SJCRH30 (cell line): ENCODE data around the gene NR1H3. TPM values are rescaled to one million over a fixed set of nuclear protein-coding genes. Genes with fewer than 3 reads are reported as not detected.

Source experiments
- DNase-seq, 2 experiments: peaks; one replicate each; pipeline ENCODE4 v3.0.0-alpha.2; 2015 to 2020
- H3K27ac ChIP-seq: fragments of 250-450 bp; sonication (Bioruptor Pico); 2 replicates; pipeline ENCODE4 v1.5.1; 2020; ENCODE audit warnings: mild to moderate bottlenecking, moderate library complexity
- H3K27me3 ChIP-seq: fragments of 250-450 bp; sonication (Bioruptor Pico); 2 replicates; pipeline ENCODE4 v1.5.1; 2020; ENCODE audit warnings: mild to moderate bottlenecking, moderate library complexity
- H3K36me3 ChIP-seq: fragments of 250-450 bp; sonication (Bioruptor Pico); 2 replicates; pipeline ENCODE4 v1.5.1; 2020; ENCODE audit warnings: mild to moderate bottlenecking, moderate library complexity
- H3K4me1 ChIP-seq: fragments of 250-450 bp; sonication (Bioruptor Pico); 2 replicates; pipeline ENCODE4 v1.5.1; 2020; ENCODE audit warnings: mild to moderate bottlenecking, moderate library complexity
- H3K4me3 ChIP-seq: fragments of 250-450 bp; sonication (Bioruptor Pico); 2 replicates; pipeline ENCODE4 v1.5.1; 2020; ENCODE audit warnings: mild to moderate bottlenecking, moderate library complexity
- H3K9me3 ChIP-seq: fragments of 250-450 bp; sonication (Bioruptor Pico); replicated peaks from 2 replicates; pipeline ENCODE4 v1.5.1; 2020; ENCODE audit warnings: mild to moderate bottlenecking, moderate library complexity
- total RNA-seq: library from RNA; depleted of rRNA; stranded (reverse); fragments of >200 nt; shearing (Covaris generic); gene quantifications from 2 replicates; pipeline ENCODE4 v1.2.3, GENCODE V29; 2014

The NR1H3 gene
- total RNA-seq, 1 experiment from 2014 or later, result 4.1 TPM

- H3K9me3 ChIP-seq, result no peaks in the 10 kb centered on the region
- H3K4me1 ChIP-seq, result no peaks in the 10 kb centered on the region
- no peak overlapping the region for H3K4me3 ChIP-seq
- H3K36me3 ChIP-seq, result peaks cover 5% of the 10 kb centered on the region; the same call in 1 of the 2 replicates
- no peak for DNase-seq
- no peak overlapping the region for H3K27ac ChIP-seq
- no peaks in the 10 kb centered on the region; the same call in 1 of the 2 replicates for H3K27me3 ChIP-seq
These were observed 23.1 kb upstream of the NR1H3 start for GRCh38 chr11:47234669-47235100.

DNA sequence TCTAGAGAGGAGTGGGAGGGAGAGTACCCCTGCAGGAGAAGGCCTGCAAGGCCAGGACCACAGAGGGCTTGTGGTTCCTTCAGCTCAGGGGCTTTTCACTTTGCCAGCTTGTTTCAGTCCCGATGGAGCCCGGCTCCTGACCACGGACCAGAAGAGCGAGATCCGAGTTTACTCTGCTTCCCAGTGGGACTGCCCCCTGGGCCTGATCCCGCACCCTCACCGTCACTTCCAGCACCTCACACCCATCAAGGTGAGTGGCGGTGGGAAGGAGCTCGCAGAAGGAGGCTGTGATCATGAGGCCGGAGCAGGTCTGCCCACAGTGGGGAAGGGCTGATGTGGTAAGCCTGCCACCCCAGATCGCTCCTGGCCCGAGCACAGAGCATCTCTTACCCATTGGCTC is 22.6 kb upstream of the NR1H3 start:
- Histone ChIP-seq H3K27ac (no peak overlapping the region), H3K36me3 (peaks cover 9% of the 10 kb centered on the region), H3K9me3 (no peaks in the 10 kb centered on the region), H3K4me3 (no peak overlapping the region), H3K27me3 (no peaks in the 10 kb centered on the region; the same call in 1 of the 2 replicates), H3K4me1 (no peaks in the 10 kb centered on the region)
- DNase-seq, result no peak

DNA sequence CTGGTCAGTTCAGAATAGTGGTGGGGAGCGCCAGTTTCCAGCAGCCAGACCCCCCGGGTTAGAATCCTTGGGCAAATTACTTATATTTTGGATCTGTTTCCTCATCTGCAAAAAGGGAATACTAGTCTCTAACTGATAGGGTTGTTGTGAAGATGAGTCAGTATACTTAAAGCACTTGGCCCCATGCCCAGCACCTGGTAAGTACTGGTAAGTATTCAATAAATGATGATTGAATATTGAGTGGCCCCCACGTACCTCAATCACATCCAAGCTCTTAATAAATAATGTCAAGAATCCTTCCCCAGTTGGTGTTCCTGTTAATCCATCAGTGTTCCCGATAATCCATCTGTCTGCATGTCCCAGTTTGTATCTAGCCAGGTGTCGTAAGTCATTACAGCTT is 21.3 kb upstream of the NR1H3 start:
- no peak overlapping the region for H3K27ac ChIP-seq
- DNase-seq, result peak in 1 of 2 experiments; percentile 29
- peaks cover 20% of the 10 kb centered on the region for H3K36me3 ChIP-seq
- no peak overlapping the region for H3K4me3 ChIP-seq
- no peaks in the 10 kb centered on the region; the same call in 1 of the 2 replicates for H3K27me3 ChIP-seq
- H3K4me1 ChIP-seq, result no peaks in the 10 kb centered on the region
- no peaks in the 10 kb centered on the region for H3K9me3 ChIP-seq

GRCh38 chr11:47239852-47240251 is 17.9 kb upstream of the NR1H3 start:
- no peaks in the 10 kb centered on the region for H3K9me3 ChIP-seq
- H3K4me3 ChIP-seq, result no peak overlapping the region
- H3K4me1 ChIP-seq, result no peaks in the 10 kb centered on the region
- no peak overlapping the region for H3K27ac ChIP-seq
- no peak for DNase-seq
- H3K36me3 ChIP-seq, result peaks cover 21% of the 10 kb centered on the region
- H3K27me3 ChIP-seq, result no peaks in the 10 kb centered on the region; the same call in 1 of the 2 replicates

DNA sequence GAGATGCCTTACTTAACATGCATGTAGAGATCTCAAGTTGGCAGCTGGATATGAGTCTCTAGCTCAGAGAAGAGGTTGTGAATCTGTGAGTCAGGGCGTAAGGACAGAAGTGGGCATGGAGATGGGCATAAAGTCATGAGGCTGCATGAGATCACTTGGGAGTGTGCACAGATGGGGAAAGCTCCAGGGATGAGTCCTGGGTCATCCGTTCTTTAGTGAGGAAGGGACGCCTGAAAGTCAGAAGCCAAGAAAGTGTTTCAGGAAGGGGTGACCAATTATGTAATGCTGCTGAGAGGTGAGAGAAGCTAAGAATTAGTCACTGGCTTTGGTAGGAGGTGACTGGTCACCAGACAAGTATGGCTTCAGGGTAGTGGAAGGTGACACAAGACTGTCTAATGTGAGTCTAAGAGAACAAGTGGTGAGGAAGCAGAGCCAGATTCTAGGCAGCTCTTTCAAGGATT is 15.9 kb upstream of the NR1H3 start:
- Histone ChIP-seq H3K4me3 (no peak overlapping the region), H3K4me1 (no peaks in the 10 kb centered on the region), H3K27me3 (no peaks in the 10 kb centered on the region), H3K36me3 (peaks cover 21% of the 10 kb centered on the region), H3K9me3 (no peaks in the 10 kb centered on the region), H3K27ac (no peak overlapping the region)
- DNase-seq, result no peak

- Histone ChIP-seq H3K36me3 (peaks cover 21% of the 10 kb centered on the region), H3K27ac (no peak overlapping the region)
- no peak for DNase-seq
These were observed 15.1 kb upstream of the NR1H3 start for GRCh38 chr11:47242596-47243192.

GRCh38 chr11:47243454-47243853 is 14.3 kb upstream of the NR1H3 start:
- H3K27me3 ChIP-seq, result no peaks in the 10 kb centered on the region
- no peak overlapping the region for H3K27ac ChIP-seq
- no peaks in the 10 kb centered on the region for H3K9me3 ChIP-seq
- no peak overlapping the region for H3K4me3 ChIP-seq
- peaks cover 2% of the 10 kb centered on the region; the same call in 1 of the 2 replicates for H3K4me1 ChIP-seq
- no peak for DNase-seq
- H3K36me3 ChIP-seq, result peaks cover 21% of the 10 kb centered on the region

More at GRCh38 chr11:47242596-47243192, 15.1 kb upstream of the NR1H3 start:
- no peaks in the 10 kb centered on the region for H3K27me3 ChIP-seq
- no peak overlapping the region for H3K4me3 ChIP-seq
- H3K4me1 ChIP-seq, result peaks cover under 1% of the 10 kb centered on the region; the same call in 1 of the 2 replicates
- H3K9me3 ChIP-seq, result no peaks in the 10 kb centered on the region

- peaks cover 16% of the 10 kb centered on the region for H3K36me3 ChIP-seq
These were observed 13.1 kb upstream of the NR1H3 start for GRCh38 chr11:47244448-47245350.

GRCh38 chr11:47245611-47246357 is 12.0 kb upstream of the NR1H3 start:
- Histone ChIP-seq H3K9me3 (no peaks in the 10 kb centered on the region), H3K27ac (no peak overlapping the region), H3K4me1 (peaks cover 2% of the 10 kb centered on the region; the same call in 1 of the 2 replicates), H3K36me3 (peaks cover 8% of the 10 kb centered on the region), H3K27me3 (no peaks in the 10 kb centered on the region), H3K4me3 (no peak overlapping the region)
- DNase-seq, result no peak

More at GRCh38 chr11:47244448-47245350, 13.1 kb upstream of the NR1H3 start:
- Histone ChIP-seq H3K27me3 (no peaks in the 10 kb centered on the region), H3K27ac (no peak overlapping the region), H3K9me3 (no peaks in the 10 kb centered on the region), H3K4me1 (peaks cover 2% of the 10 kb centered on the region; the same call in 1 of the 2 replicates), H3K4me3 (no peak overlapping the region)
- DNase-seq, result no peak

- H3K27ac ChIP-seq, result no peak overlapping the region
- DNase-seq, result no peak
- no peaks in the 10 kb centered on the region for H3K27me3 ChIP-seq
- peaks cover 2% of the 10 kb centered on the region; the same call in 1 of the 2 replicates for H3K4me1 ChIP-seq
- H3K4me3 ChIP-seq, result peak overlapping the region; percentile 84; the same call in 1 of the 2 replicates
- no peaks in the 10 kb centered on the region for H3K9me3 ChIP-seq
- H3K36me3 ChIP-seq, result no peaks in the 10 kb centered on the region; the same call in 1 of the 2 replicates
These were observed 10.3 kb upstream of the NR1H3 start for GRCh38 chr11:47247502-47247901.

- DNase-seq, result no peak
- peak overlapping the region; percentile 67 for H3K27ac ChIP-seq
- H3K36me3 ChIP-seq, result no peaks in the 10 kb centered on the region
- H3K27me3 ChIP-seq, result no peaks in the 10 kb centered on the region
- H3K4me3 ChIP-seq, result peak overlapping the region; percentile 84
- no peaks in the 10 kb centered on the region for H3K9me3 ChIP-seq
- peaks cover 2% of the 10 kb centered on the region; the same call in 1 of the 2 replicates for H3K4me1 ChIP-seq
These were observed 9.5 kb upstream of the NR1H3 start for GRCh38 chr11:47248304-47248663.

- Histone ChIP-seq H3K36me3 (no peaks in the 10 kb centered on the region), H3K4me1 (peaks cover 2% of the 10 kb centered on the region; the same call in 1 of the 2 replicates), H3K27ac (peak within 1 kb of the TSS; percentile 67), H3K9me3 (no peaks in the 10 kb centered on the region), H3K27me3 (no peaks in the 10 kb centered on the region), H3K4me3 (peak within 1 kb of the TSS; percentile 84)
- DNase-seq, result peak; percentile 93 to 94
These were observed 9.0 kb upstream of the NR1H3 start, which contains the start of gene ACP2 for GRCh38 chr11:47248664-47249377. ACP2 (minus strand) TSS chr11:47248814; CDS start chr11:47248789, 25 bp downstream.

DNA sequence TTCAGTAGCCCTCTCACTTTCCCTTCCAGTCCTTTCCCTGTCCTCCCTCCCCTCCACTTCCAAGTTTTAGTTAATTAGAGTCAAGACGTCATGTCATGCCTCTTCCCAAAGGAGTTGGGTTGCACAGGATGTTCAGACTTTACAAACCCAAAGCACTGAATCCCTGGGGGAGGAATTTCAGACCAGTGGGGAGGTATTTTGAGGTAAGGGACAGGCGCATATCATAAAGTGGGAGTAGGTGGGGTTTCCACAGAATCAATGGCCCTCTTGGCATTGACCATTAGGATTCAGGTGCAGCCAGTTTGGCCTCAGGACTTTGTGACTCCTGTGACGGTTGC is 8.4 kb upstream of the NR1H3 start:
- peak overlapping the region; percentile 67 for H3K27ac ChIP-seq
- H3K4me3 ChIP-seq, result peak overlapping the region; percentile 84

DNA sequence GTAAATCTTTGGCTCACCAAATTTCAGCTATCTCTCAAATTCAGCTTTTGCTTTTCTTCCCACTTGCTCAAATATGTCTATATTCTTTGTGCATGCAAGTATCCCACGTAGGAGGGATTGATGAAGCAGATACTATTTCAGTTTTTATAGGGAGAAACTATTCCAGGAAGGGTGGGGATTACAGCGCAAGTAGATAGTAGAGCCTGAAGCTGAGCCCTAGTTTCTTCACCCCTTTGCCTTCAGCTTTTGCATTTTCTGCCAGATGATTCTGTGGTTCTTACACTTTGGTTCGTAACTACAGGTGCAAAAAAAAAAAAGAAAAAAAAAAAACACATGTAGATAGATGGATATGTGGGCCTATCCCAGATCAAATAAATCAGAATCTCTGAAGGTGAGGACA is 6.0 kb upstream of the NR1H3 start:
- H3K27ac ChIP-seq, result no peak overlapping the region
- no peak overlapping the region for H3K4me3 ChIP-seq
- H3K27me3 ChIP-seq, result no peaks in the 10 kb centered on the region
- DNase-seq, result no peak
- H3K4me1 ChIP-seq, result peaks cover 12% of the 10 kb centered on the region
- H3K9me3 ChIP-seq, result no peaks in the 10 kb centered on the region
- no peaks in the 10 kb centered on the region for H3K36me3 ChIP-seq

More for the DNA sequence above, 8.4 kb upstream of the NR1H3 start:
- Histone ChIP-seq H3K4me1 (peaks cover 5% of the 10 kb centered on the region; the same call in 1 of the 2 replicates), H3K27me3 (no peaks in the 10 kb centered on the region), H3K9me3 (no peaks in the 10 kb centered on the region), H3K36me3 (no peaks in the 10 kb centered on the region)
- DNase-seq, result no peak
